Activated naive CD8-positive, alpha-beta T cell treated with anti-CD3 and anti-CD28 coated beads, Interleukin-2, amount 10 ng/mL, durations not matched to agents 7 days and 5 days (primary cell): ENCODE measurements around the gene MIA. TPM values are rescaled to one million over a fixed set of nuclear protein-coding genes. Genes with fewer than 3 reads are reported as not detected.

ENCODE experiments used
- ATAC-seq: fragments of 150-1000 bp; cut with Tn5 transposase; one replicate; pipeline ENCODE4 v1.10.0; 2021; ENCODE audit warnings: low read depth, moderate library complexity
- POLR2A ChIA-PET: fragments of 350-600 bp; sonication (Branson Sonifier 250); formaldehyde crosslinking; loops from one replicate; lab custom pipeline; 2021; ENCODE audit warnings: antibody characterized with exemption; lab: Charles Lee
- DNase-seq: peaks from one replicate; pipeline ENCODE4 v3.0.0; 2021
- H3K27ac Mint-ChIP-seq: one replicate; pipeline ENCODE4 v1.8.0; 2022; ENCODE audit warnings: mild to moderate bottlenecking, mixed read lengths
- H3K27me3 Mint-ChIP-seq: one replicate; pipeline ENCODE4 v1.8.0; 2022; ENCODE audit warnings: mild to moderate bottlenecking, moderate library complexity, mixed read lengths
- H3K36me3 Mint-ChIP-seq: one replicate; pipeline ENCODE4 v1.8.0; 2021; ENCODE audit warnings: mild to moderate bottlenecking, mixed read lengths
- H3K4me1 Mint-ChIP-seq: one replicate; pipeline ENCODE4 v1.8.0; 2021; ENCODE audit warnings: mixed read lengths
- H3K4me3 Mint-ChIP-seq: one replicate; pipeline ENCODE4 v1.8.0; 2022; ENCODE audit warnings: mild to moderate bottlenecking, moderate library complexity, mixed read lengths
- H3K9me3 Mint-ChIP-seq: one replicate; pipeline ENCODE4 v1.8.0; 2021; ENCODE audit warnings: mixed read lengths
- total RNA-seq, 2 experiments: library from RNA; stranded (reverse); gene quantifications; one replicate each; pipeline ENCODE4 v1.2.3, GENCODE V29; 2021

Gene MIA
- total RNA-seq, 2 experiments from 2014 or later: 3.0 TPM

DNA sequence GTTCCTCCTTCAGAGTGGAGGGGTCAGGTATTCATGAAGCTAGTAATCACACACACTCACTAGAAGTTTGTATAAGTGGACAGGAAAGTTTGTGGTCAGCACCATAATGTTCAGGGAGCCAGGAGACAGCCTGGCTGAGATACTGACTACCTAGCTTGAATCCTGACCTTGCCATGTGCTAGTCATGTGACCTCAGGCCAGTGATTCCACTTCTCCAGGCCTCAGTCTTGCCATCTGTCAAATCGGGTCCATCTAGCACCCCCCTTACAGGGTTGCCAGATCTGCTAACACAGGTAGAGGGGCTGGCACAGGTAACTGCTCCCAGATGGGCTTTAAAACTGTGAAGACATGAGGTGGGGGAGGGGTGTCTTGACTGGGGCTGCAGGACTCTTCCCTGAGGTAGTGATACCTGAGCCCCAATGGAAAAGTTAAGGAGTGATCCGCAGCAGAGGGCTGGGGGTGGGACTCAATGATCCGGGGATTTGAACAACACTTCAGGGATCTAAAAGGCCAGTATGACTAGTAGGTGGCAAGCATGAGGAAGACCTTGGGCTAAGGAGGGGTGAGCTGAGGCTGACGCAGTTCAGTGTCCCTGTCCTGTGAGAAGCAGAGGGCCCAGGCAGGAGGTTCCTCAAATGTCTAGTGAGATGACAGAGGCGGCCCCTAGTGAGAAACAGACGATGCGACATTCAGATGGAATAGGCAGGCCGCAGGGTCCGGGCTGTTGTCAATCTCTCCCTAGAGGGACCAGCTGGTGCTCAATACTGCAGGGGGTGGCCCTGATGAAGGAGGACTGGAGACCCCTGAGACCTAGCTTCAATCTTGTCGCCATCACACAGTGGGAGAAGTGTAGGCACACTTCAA, 33.6 kb upstream of the MIA start:
- H3K4me1 Mint-ChIP-seq: peaks cover 3% of the 10 kb centered on the region
- peaks cover 3% of the 10 kb centered on the region for H3K36me3 Mint-ChIP-seq
- H3K27me3 Mint-ChIP-seq: no peaks in the 10 kb centered on the region
- DNase-seq: no peak
- no peak overlapping the region for H3K4me3 Mint-ChIP-seq
- no peaks in the 10 kb centered on the region for H3K9me3 Mint-ChIP-seq
- no peak overlapping the region for H3K27ac Mint-ChIP-seq
- POLR2A ChIA-PET: interaction anchor here (1.0 to 2.8 kb wide), 2 partner anchors 9 to 37 kb away, joined by 4 to 11 read pairs; partner anchors contain the start of genes ACTMAP, RAB4B and SNRPA
- no peak for ATAC-seq

DNA sequence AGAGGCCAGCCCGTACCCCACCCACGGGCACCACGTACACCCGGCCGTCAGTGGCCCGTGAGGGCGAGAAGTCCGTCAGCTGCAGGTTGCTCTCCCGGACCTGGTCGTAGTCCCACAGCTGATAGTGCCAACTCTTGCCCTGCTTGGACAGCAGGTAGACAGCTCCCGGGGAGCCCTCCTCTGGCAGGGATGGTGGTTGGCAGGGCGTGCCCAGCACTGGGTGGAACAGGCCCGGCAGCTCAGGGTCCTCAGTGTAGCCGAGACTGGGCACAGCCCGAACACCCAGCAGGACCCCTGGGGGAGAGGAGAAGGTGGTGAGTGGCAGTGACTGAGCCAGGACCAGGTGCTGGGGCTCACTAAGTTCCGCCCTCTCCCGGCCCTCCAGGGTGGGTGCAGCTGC, 32.8 kb upstream of the MIA start:
- Mint-ChIP-seq H3K4me3 (no peak overlapping the region), H3K4me1 (peaks cover 3% of the 10 kb centered on the region), H3K36me3 (peaks cover 2% of the 10 kb centered on the region), H3K27ac (no peak overlapping the region), H3K27me3 (no peaks in the 10 kb centered on the region), H3K9me3 (no peaks in the 10 kb centered on the region)
- no peak for ATAC-seq
- POLR2A ChIA-PET: interaction anchor here (2.8 kb wide), 1 partner anchor 8 kb away, joined by 11 read pairs; the partner anchor contains the start of genes ACTMAP and SNRPA
- no peak for DNase-seq

DNA sequence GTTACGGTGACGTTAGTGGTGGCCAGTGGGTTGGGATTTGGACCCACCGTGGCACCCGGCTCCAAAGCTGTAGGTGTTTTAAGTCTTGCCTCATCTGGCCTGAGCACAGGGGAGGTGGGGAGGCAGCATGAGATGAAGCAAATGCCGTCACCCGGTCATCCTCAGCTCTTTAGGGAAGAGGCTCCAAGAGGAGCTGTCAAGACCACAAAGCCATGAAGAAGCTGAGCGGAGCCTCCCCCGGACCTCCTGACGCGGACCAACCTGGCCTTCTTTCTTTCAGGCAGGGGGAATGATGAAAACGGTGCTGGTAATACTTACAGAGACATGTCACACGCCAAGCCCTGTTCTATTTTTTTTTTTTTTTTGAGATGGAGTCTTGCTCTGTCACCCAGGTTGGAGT, 32.4 kb upstream of the MIA start:
- Mint-ChIP-seq H3K4me1 (peaks cover 3% of the 10 kb centered on the region), H3K4me3 (no peak overlapping the region)
- POLR2A ChIA-PET: interaction anchor here (2.8 kb wide), 1 partner anchor 7 kb away, joined by 11 read pairs; the partner anchor contains the start of genes ACTMAP and SNRPA

DNA sequence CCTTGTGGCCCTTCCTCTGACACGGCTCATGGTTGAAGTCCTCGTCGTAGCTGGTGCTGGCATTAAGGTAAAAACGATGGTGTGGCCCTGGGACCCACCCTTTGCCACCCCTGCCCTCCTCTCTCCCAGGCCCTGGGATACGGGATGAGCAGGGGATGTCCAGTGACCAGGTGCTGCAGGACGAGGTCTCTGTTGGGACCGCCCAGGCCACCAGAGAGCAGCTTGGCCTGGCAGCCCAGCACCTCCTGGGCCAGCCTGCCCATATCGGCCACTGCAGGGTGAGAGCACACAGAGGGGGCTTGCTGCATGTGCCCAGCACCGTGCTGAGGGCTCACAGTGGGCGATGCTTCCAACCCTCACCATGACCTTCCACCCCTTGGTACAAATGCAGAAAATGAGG, 31.4 kb upstream of the MIA start:
- DNase-seq: no peak
- no peak overlapping the region for H3K4me3 Mint-ChIP-seq
- H3K36me3 Mint-ChIP-seq: no peaks in the 10 kb centered on the region
- no peaks in the 10 kb centered on the region for H3K9me3 Mint-ChIP-seq
- no peak for ATAC-seq
- no peaks in the 10 kb centered on the region for H3K27me3 Mint-ChIP-seq
- POLR2A ChIA-PET: interaction anchor here (0.8 to 2.5 kb wide), 3 partner anchors 27 to 75 kb away, joined by 3 to 6 read pairs (median 4); partner anchors contain the start of genes COQ8B, ITPKC and RAB4B
- no peak overlapping the region for H3K27ac Mint-ChIP-seq
- H3K4me1 Mint-ChIP-seq: peaks cover 5% of the 10 kb centered on the region

More for the DNA sequence above, 32.4 kb upstream of the MIA start:
- no peaks in the 10 kb centered on the region for H3K9me3 Mint-ChIP-seq
- DNase-seq: no peak
- no peak for ATAC-seq
- H3K27ac Mint-ChIP-seq: no peak overlapping the region
- H3K27me3 Mint-ChIP-seq: no peaks in the 10 kb centered on the region
- no peaks in the 10 kb centered on the region for H3K36me3 Mint-ChIP-seq

DNA sequence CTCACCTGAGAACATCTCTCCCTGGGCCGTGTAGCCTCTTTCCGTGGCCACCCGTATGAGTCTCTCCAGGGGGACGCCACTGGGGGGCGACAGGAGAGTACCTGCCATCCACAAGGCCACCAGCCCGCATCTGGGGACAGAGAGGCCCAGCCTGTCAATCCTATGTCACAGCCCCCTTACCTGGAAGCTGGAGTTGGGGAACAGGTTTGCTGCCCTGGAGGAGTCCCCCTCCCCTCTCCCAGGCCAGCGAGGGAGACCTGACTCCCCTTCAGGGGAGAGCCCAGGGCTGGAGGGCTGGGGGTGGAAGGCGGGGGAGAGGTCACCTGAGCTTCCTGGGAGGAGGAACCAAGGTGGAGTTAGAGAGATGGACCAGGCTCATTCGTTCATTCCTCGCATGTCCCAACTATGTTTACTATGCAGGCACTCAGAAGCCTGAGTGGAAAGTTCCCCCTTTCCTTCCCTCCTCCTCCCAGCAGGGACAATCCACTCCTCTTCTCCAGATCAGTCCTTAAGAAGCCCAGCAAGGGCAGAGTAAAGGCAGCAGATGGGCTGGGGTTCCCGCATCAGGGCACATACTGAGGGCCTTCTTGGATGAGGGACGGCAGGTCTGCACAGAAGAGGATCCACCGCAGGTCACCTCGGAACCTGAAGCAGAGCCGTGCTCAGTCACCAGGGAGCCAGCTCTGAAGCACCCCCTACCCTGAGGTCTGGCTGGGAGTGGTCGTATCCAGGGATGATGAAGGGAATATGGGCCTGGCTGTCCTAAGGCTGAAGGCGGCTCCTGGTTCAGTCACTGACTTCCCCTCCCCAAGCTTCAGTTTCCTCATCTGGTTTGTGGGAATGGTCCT, 30.5 kb upstream of the MIA start:
- no peak overlapping the region for H3K27ac Mint-ChIP-seq
- POLR2A ChIA-PET: interaction anchor here (0.8 to 2.5 kb wide), 3 partner anchors 28 to 74 kb away, joined by 3 to 6 read pairs (median 4); partner anchors contain the start of genes COQ8B, ITPKC and RAB4B

DNA sequence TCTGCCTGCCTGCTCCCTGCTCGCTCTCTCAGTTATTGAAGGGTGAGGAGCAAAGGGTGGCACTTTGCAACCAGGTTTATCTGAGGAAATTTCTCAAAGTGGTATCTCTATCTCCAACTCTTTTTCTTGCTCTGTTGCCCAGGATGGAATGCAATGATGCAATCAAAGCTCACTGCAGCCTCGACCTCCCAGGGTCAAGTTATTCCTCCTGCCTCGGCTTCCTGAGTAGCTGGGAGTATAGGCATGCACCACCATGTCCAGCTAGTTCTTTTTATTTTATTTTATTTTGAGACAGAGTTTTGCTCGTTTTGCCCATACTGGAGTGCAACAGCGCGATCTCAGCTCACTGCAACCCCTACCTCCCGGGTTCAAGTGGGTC, 29.9 kb upstream of the MIA start:
- ATAC-seq (no peak), DNase-seq (no peak)
- Mint-ChIP-seq H3K27me3 (no peaks in the 10 kb centered on the region), H3K9me3 (no peaks in the 10 kb centered on the region), H3K27ac (no peak overlapping the region), H3K4me1 (peaks cover 16% of the 10 kb centered on the region), H3K36me3 (peaks cover 7% of the 10 kb centered on the region), H3K4me3 (no peak overlapping the region)
- POLR2A ChIA-PET: interaction anchor here (2.5 kb wide), 1 partner anchor 33 kb away, joined by 6 read pairs; the partner anchor contains the start of gene RAB4B

More for the DNA sequence above, 30.5 kb upstream of the MIA start:
- Mint-ChIP-seq H3K9me3 (no peaks in the 10 kb centered on the region), H3K36me3 (peaks cover 4% of the 10 kb centered on the region), H3K4me1 (peaks cover 11% of the 10 kb centered on the region), H3K27me3 (no peaks in the 10 kb centered on the region), H3K4me3 (no peak overlapping the region)
- peak; percentile 61 for ATAC-seq
- DNase-seq: peak; percentile 56

DNA sequence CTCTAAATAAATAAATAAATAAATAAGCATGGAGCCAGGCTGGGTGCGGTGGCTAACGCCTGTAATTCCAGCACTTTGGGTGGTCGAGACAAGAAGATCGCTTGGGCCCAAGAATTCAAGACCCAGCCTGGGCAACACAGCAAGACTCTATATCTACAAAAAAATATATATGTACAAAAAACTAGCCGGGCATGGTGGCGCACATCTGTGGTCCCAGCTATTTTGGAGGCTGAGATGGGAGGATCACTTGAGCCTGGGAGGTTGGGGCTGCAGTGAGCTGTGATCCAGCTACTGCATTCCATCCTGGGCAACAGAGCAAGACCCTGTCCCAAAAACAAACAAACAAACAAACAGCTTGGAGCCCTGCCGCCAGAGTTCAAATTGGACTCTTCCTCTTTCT, 27.8 kb upstream of the MIA start:
- ATAC-seq (no peak), DNase-seq (no peak)
- Mint-ChIP-seq H3K36me3 (peaks cover 9% of the 10 kb centered on the region), H3K4me1 (peaks cover 24% of the 10 kb centered on the region), H3K27ac (no peak overlapping the region), H3K4me3 (no peak overlapping the region), H3K9me3 (no peaks in the 10 kb centered on the region), H3K27me3 (no peaks in the 10 kb centered on the region)
- POLR2A ChIA-PET: interaction anchor here (1.1 kb wide), 1 partner anchor 58 kb away, joined by 3 read pairs; no protein-coding TSS in a partner anchor

DNA sequence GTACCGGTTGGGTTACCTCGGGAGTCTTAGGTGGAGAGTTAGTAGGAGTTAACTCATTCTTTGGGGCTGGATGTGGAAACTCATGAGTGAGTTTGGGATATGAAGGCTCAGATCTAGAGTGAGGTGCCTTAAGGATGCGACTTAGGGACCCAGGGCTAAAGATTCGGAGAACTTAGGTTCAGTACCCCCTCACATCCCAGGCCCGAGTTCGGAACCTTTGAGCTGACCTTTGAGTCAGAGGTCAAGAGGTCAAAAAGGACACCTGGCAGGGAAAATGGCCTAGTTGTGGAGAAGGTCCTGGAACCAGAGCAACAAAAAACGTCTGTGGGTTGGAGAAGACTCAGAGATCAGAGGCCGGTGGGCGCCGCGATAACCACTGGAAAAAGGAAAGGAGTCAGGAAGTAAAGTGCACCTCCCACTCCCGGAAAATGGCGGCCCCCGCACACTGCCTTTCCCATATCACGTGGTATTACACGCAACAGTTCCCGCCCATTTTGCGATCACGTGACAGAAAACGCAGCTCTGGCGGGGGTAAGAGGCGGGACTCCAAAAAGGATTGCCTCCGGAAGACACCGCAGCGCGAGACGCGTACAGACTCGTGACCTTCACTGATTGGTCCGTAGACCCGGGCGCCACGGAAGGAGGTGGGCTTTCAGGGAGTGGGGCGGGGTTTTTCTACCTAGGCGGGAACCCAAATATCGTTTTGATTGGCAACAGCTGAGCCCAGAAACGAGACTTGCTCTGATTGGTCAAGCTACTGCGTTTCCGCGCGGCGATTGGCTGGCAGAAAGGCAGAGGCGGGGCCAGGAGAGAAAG, 25.1 kb upstream of the MIA start, which contains the start of gene ACTMAP:
Gene ACTMAP (minus strand): TSS at position 420 of the 816 bp plus-strand sequence. CDS start 674 bp downstream, outside the sequence.
- H3K4me1 Mint-ChIP-seq: peaks cover 37% of the 10 kb centered on the region
- POLR2A ChIA-PET: interaction anchor here (0.6 to 4.7 kb wide), 18 partner anchors 8 to 689 kb away, joined by 3 to 92 read pairs (median 4); partner anchors contain the start of genes COQ8B, EGLN2, ITPKC and MIA
- peaks cover 23% of the 10 kb centered on the region for H3K36me3 Mint-ChIP-seq
- H3K27me3 Mint-ChIP-seq: no peaks in the 10 kb centered on the region
- H3K4me3 Mint-ChIP-seq: peak within 1 kb of the TSS; percentile 97
- peak; percentile 97 for DNase-seq
- no peaks in the 10 kb centered on the region for H3K9me3 Mint-ChIP-seq
- H3K27ac Mint-ChIP-seq: peak within 1 kb of the TSS; percentile 99
- peak; percentile 89 for ATAC-seq

DNA sequence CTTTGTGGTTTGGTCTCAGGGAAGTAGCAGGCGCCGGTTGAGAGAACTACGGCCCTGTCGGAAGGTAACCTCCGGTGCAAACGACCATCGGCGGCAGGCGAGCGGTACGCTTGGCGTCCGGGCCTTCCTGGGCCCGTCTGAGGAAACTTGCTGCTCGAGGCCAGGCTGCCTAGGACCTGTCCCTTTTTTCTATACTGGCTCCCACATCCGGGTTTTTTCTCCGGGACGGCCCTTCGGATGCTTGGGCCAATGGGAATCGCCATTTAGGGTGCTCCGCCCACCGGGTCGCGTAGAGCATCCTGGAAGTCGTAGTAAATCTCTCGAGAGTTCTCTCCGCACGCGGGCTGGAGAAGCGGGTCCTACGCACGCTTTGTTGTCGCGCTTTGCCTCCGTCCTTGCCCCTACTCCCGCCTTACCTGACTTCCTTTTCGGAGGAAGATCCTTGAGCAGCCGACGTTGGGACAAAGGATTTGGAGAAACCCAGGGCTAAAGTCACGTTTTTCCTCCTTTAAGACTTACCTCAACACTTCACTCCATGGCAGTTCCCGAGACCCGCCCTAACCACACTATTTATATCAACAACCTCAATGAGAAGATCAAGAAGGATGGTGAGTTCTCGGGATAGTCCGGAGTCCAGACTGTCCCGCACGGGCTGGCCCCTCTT, 24.3 kb upstream of the MIA start, which contains the start of gene SNRPA:
Gene SNRPA (plus strand): TSS at position 330 of the 664 bp plus-strand sequence. CDS start 206 bp downstream, at position 536.
- no peaks in the 10 kb centered on the region for H3K9me3 Mint-ChIP-seq
- peak within 1 kb of the TSS; percentile 97 for H3K4me3 Mint-ChIP-seq
- ATAC-seq (peak; percentile 72), DNase-seq (peak; percentile 95)
- peaks cover 44% of the 10 kb centered on the region for H3K4me1 Mint-ChIP-seq
- H3K27me3 Mint-ChIP-seq: no peaks in the 10 kb centered on the region
- H3K27ac Mint-ChIP-seq: peak within 1 kb of the TSS; percentile 99
- peaks cover 29% of the 10 kb centered on the region for H3K36me3 Mint-ChIP-seq
- POLR2A ChIA-PET: interaction anchor here (0.6 to 4.7 kb wide), 18 partner anchors 10 to 688 kb away, joined by 3 to 92 read pairs (median 4); partner anchors contain the start of genes COQ8B, EGLN2, ITPKC and MIA

DNA sequence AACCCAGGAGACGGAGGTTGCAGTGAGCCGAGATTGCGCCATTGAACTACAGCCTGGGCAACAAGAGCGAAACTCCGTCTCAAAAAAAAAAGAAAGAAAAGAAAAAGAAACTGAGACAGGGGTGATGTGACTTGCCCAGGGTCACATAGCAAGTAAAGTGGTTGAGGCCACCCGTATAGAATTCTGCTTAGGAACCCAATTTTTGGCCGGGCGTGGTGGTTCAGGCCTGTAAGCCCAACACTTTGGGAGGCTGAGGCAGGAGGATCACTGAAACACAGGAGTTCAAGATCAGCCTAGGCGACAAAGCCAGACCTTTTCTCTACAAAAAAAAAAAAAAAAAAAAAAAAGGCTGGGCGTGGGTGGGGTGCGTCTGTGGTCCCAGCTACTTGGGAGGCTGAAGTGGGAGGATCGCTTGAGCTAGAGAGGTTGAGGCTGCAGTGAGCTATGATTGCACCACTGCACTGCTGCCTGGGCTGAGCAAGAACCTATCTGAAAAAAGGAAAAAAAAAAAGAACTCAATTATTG, 23.0 kb upstream of the MIA start:
- H3K9me3 Mint-ChIP-seq: no peaks in the 10 kb centered on the region
- POLR2A ChIA-PET: interaction anchor here (0.7 to 4.7 kb wide), 10 partner anchors 15 to 331 kb away, joined by 3 to 92 read pairs (median 5); partner anchors contain the start of genes COQ8B, EGLN2, ITPKC and MIA
- ATAC-seq (no peak), DNase-seq (no peak)
- H3K4me1 Mint-ChIP-seq: peaks cover 55% of the 10 kb centered on the region
- peak overlapping the region; percentile 97 for H3K4me3 Mint-ChIP-seq
- H3K27ac Mint-ChIP-seq: peak overlapping the region; percentile 99
- H3K27me3 Mint-ChIP-seq: no peaks in the 10 kb centered on the region
- H3K36me3 Mint-ChIP-seq: peaks cover 37% of the 10 kb centered on the region

DNA sequence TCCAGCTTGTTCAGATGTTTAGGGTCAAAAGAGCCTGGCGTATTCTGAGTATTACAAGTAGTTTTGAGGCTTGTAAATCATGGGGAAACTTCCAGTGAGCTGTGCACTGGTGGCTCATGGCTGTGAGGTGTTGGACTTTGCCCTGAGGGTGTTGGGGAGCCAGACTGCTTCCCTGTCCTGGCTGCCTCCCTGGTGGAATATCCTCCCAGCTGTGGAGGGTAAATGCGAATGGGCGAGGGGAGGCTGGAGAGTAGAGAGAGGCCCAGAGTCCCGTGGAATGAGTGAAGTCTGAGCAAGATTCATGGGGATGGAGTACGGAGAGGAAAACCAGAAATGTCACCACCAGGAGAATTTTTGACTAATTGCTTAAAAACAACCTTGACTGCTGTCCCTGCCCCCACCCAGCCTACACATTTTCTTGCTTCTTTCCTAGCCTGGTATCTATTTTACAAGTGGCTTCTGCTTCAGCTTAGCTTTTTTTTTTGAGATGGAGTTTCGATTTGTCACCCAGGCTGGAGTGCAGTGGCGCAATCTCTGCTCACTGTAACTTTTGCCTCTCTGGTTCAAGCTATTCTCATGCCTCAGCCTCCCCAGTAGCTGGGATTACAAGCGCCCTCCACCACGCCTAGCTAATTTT, 20.6 kb upstream of the MIA start:
- peaks cover 50% of the 10 kb centered on the region for H3K4me1 Mint-ChIP-seq
- no peaks in the 10 kb centered on the region for H3K27me3 Mint-ChIP-seq
- H3K9me3 Mint-ChIP-seq: no peaks in the 10 kb centered on the region
- POLR2A ChIA-PET: interaction anchor here (0.6 to 3.6 kb wide), 5 partner anchors 8 to 52 kb away, joined by 4 to 22 read pairs (median 8); partner anchors contain the start of gene RAB4B
- DNase-seq (no peak), ATAC-seq (no peak)
- H3K27ac Mint-ChIP-seq: peak overlapping the region; percentile 91
- peaks cover 45% of the 10 kb centered on the region for H3K36me3 Mint-ChIP-seq
- H3K4me3 Mint-ChIP-seq: peak overlapping the region; percentile 84
